GM20000 (cell line): ENCODE results near the gene UBE2R2.

Source experiments
- DNase-seq: peaks from one replicate; pipeline ENCODE4 v3.0.0; 2012; ENCODE audit warnings: low spot score
- TF ChIP-seq, protein P1 (sequence below): IDR thresholded peaks from 2 replicates; pipeline ENCODE4 v1.5.1; 2012; ENCODE audit warnings: mild to moderate bottlenecking, control low read depth; ENCODE audit errors: extremely low read depth, missing control alignments

UBE2R2 gene

DNA sequence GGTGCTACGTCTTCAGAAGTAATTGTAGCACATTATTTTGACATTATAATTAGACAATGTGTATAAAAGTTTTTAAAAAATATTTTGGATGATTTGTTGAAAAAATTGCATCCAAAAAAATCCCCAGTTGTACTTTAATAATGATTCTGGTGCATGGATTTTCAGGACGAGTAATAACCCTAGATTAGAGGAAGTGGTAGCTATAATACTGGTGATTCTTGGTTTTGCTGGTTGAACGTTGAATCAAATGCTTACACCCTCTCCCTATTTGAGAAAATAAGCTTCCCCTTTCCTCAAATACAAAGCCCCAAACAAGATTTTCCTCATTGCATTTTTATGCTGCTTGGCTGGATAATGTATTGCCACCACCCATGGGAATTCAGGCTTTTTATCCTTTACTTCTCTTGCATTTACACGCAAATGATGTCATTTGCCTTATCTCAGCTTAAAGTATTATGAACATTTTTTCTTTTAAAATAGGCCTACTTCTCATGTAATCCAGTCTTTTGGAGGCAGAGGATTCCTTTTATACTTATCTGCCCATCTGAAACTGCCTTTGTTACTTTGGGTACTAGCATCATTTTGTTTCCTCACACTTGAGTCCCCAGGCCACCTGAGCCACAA, 86.3 kb downstream of the UBE2R2 start:
- TF ChIP-seq, protein P1, sequence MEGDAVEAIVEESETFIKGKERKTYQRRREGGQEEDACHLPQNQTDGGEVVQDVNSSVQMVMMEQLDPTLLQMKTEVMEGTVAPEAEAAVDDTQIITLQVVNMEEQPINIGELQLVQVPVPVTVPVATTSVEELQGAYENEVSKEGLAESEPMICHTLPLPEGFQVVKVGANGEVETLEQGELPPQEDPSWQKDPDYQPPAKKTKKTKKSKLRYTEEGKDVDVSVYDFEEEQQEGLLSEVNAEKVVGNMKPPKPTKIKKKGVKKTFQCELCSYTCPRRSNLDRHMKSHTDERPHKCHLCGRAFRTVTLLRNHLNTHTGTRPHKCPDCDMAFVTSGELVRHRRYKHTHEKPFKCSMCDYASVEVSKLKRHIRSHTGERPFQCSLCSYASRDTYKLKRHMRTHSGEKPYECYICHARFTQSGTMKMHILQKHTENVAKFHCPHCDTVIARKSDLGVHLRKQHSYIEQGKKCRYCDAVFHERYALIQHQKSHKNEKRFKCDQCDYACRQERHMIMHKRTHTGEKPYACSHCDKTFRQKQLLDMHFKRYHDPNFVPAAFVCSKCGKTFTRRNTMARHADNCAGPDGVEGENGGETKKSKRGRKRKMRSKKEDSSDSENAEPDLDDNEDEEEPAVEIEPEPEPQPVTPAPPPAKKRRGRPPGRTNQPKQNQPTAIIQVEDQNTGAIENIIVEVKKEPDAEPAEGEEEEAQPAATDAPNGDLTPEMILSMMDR: no peak

DNA sequence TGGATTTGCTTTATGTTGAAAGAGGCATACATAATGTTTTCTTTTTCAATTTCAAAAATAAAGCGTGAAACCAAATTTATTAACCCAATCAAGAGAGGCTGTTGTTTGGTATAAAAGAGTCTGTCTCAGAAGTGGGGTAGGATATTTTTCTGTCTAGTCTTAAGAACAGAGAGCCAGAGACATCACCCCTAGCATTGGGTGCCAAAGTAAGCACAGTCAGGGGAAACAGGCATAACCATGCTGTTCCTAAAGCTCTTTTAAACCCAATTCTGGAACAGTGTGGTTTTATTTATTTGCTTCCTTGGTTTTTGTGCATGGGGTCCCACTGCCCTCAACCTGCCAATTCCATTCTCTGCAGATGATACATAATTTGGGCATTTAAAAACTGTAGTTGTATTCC, 88.2 kb downstream of the UBE2R2 start:
- TF ChIP-seq, protein P1: no peak
- no peak for DNase-seq

More for the DNA sequence above, 86.3 kb downstream of the UBE2R2 start:
- no peak for DNase-seq

DNA sequence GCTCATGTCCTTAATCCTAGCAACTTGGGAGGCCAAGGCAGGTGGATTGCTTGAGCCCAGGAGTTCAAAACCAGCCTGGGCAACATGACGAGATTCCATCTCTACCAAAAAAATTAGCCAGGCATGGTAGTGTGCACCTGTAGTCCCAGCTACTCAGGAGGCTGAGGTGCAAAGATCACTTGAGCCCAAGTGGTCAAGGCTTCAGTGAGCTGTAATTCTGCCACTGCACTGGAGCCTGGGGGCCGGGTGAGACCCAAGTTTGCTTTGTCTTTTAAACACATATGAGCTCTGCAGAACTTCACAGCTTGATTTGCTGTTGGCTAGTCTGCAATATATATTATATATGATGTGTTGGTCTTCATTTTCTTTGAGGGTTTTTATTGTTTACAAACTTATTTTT, 89.8 kb downstream of the UBE2R2 start:
- DNase-seq: no peak
- TF ChIP-seq, protein P1: no peak

DNA sequence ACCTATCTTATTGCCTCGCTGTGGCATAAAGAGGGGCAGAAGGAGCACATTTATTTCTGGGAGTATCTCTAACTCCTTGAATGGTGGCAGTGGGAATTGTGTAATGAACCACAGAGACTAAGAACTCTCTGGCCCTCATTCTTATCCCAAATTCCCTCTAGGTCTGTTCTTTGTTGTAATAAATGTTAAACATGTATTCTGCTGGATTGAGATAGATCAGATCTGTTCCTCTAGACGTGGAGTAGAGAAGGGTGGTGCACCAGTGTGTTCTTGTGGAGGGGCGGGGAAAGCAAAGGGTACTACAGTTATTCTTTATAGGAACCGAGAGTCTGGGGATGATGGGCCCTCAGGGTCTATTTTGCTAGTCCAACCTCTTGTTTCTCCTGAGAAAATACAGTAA, 90.4 kb downstream of the UBE2R2 start:
- DNase-seq: no peak
- TF ChIP-seq, protein P1: no peak

DNA sequence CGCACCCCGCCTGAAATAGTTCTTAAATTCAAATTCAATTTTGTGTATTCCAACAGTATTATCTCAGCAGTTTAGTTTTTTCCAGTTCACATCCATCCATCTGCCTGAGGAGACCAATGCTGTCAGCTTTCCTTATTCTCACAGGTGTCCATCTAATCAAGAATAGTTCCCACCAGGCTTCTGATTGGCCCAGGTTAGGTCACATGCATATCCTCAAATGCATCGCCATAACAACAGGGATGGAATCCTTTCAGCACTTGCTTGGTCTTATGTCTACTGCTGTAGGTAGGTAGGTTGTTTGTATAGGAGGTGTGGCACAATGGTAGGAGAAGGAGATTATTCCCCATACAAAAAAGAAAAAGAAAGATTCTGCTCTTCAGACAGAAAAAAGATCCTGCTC, 91.2 kb downstream of the UBE2R2 start:
- no peak for DNase-seq
- TF ChIP-seq, protein P1: no peak

DNA sequence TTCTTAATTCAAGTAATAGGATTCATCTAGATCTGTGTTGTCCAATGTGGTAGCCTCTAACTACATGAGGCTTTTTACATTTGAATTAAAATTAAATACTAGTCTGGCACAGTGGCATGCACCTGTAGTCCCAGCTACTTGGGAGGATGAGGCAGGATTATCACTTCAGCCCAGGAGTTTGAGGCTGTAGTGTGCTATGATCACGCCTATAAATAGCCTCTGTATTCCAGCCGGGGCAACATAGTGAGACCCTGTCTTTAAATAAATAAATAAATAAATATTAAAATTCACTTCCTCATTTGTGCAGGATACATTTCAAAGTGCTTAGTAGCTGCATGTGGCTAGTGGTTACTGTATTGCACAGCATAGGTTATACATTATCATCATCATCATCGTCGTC, 91.8 kb downstream of the UBE2R2 start:
- DNase-seq: no peak
- TF ChIP-seq, protein P1: no peak

DNA sequence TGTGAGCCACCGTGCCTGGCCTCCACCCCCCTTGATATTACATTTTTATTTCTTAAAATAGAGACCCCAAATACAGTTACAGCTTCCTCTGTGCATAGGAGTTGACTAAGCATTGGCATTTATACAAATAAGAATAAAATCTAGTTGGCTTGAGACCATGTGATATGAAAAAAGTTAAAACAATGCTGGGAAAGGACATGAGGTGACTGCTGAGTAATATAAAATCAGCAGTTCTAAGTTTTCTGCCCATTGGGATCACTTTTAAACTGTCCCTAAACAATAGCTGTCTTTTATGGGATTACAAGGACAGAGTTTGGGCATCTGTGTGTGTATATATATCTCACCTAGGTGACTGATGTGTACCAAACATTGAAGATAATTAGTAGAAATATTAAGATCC, 96.6 kb downstream of the UBE2R2 start:
- no peak for DNase-seq
- TF ChIP-seq, protein P1: no peak
